ENCODE data around the gene UGT1A6. TPM values are rescaled to one million over a fixed set of nuclear protein-coding genes. Genes with fewer than 3 reads are reported as not detected.

Gene UGT1A6
- total RNA-seq, 1 experiment from 2014 or later = 98.0 TPM

GRCh38 chr2:233811732-233812131 is 119.0 kb downstream of the UGT1A6 start:
- H3K4me1 Mint-ChIP-seq (ENCODE audit: low read depth, unreplicated experiment) = no peaks in the 10 kb centered on the region
- H3K4me3 Mint-ChIP-seq (ENCODE audit: low read depth, unreplicated experiment) = no peak overlapping the region
- CTCF ChIA-PET = no interaction called here
- no peaks in the 10 kb centered on the region for H3K36me3 Mint-ChIP-seq (ENCODE audit: insufficient read depth, unreplicated experiment)
- no peaks in the 10 kb centered on the region for H3K9me3 Mint-ChIP-seq (ENCODE audit: low read depth, unreplicated experiment)
- no peak for TF ChIP-seq CTCF (IDR thresholded peaks at IDR 0.05; ENCODE audit: unreplicated experiment)
- H3K27ac Mint-ChIP-seq (ENCODE audit: unreplicated experiment) = no peak overlapping the region
- peaks cover 28% of the 10 kb centered on the region for H3K27me3 Mint-ChIP-seq (ENCODE audit: unreplicated experiment)
- intact Hi-C loops (cut with micrococcal nuclease; ENCODE audit: unreplicated experiment) = no loop called here
- no TSS peak for BruUV-seq (replicated peaks)
- DNase-seq = no peak

- TF ChIP-seq CTCF (IDR thresholded peaks at IDR 0.05; ENCODE audit: unreplicated experiment) = no peak
- Mint-ChIP-seq H3K9me3 (ENCODE audit: low read depth, unreplicated experiment) (no peaks in the 10 kb centered on the region), H3K27ac (ENCODE audit: unreplicated experiment) (no peak overlapping the region), H3K27me3 (ENCODE audit: unreplicated experiment) (peaks cover 28% of the 10 kb centered on the region), H3K4me1 (ENCODE audit: low read depth, unreplicated experiment) (no peaks in the 10 kb centered on the region), H3K4me3 (ENCODE audit: low read depth, unreplicated experiment) (no peak overlapping the region), H3K36me3 (ENCODE audit: insufficient read depth, unreplicated experiment) (peaks cover 5% of the 10 kb centered on the region)
- CTCF ChIA-PET = no interaction called here
- DNase-seq = no peak
- intact Hi-C loops (cut with micrococcal nuclease; ENCODE audit: unreplicated experiment) = no loop called here
- BruUV-seq (replicated peaks) = no TSS peak
These were observed 120.8 kb downstream of the UGT1A6 start for GRCh38 chr2:233813236-233814055.

- Mint-ChIP-seq H3K36me3 (ENCODE audit: insufficient read depth, unreplicated experiment) (peaks cover 5% of the 10 kb centered on the region), H3K4me1 (ENCODE audit: low read depth, unreplicated experiment) (no peaks in the 10 kb centered on the region), H3K27ac (ENCODE audit: unreplicated experiment) (no peak overlapping the region), H3K9me3 (ENCODE audit: low read depth, unreplicated experiment) (no peaks in the 10 kb centered on the region), H3K4me3 (ENCODE audit: low read depth, unreplicated experiment) (no peak overlapping the region), H3K27me3 (ENCODE audit: unreplicated experiment) (peaks cover 24% of the 10 kb centered on the region)
- CTCF ChIA-PET = interaction anchor here (1.5 kb wide), 1 partner anchor 15 kb away, joined by 3 read pairs; no protein-coding TSS in a partner anchor
- TF ChIP-seq CTCF (IDR thresholded peaks at IDR 0.05; ENCODE audit: unreplicated experiment) = no peak
- intact Hi-C loops (cut with micrococcal nuclease; ENCODE audit: unreplicated experiment) = no loop called here
- BruUV-seq (replicated peaks) = no TSS peak
- DNase-seq = peak; percentile 20
These were observed 121.6 kb downstream of the UGT1A6 start for GRCh38 chr2:233814056-233814835.

GRCh38 chr2:233815861-233816260 is 123.2 kb downstream of the UGT1A6 start:
- Mint-ChIP-seq H3K27ac (ENCODE audit: unreplicated experiment) (no peak overlapping the region), H3K36me3 (ENCODE audit: insufficient read depth, unreplicated experiment) (peaks cover 5% of the 10 kb centered on the region), H3K4me3 (ENCODE audit: low read depth, unreplicated experiment) (no peak overlapping the region), H3K9me3 (ENCODE audit: low read depth, unreplicated experiment) (no peaks in the 10 kb centered on the region), H3K27me3 (ENCODE audit: unreplicated experiment) (peaks cover 20% of the 10 kb centered on the region), H3K4me1 (ENCODE audit: low read depth, unreplicated experiment) (no peaks in the 10 kb centered on the region)
- TF ChIP-seq CTCF (IDR thresholded peaks at IDR 0.05; ENCODE audit: unreplicated experiment) = no peak
- CTCF ChIA-PET = no interaction called here
- no peak for DNase-seq
- intact Hi-C loops (cut with micrococcal nuclease; ENCODE audit: unreplicated experiment) = no loop called here
- no TSS peak for BruUV-seq (replicated peaks)

Data from Calu3 (cell line).